Activated CD4-positive, alpha-beta T cell treated with anti-CD3 and anti-CD28 coated beads, Interleukin-2, amount 50 U/mL, for 24 hours (primary cell): ENCODE measurements around the gene CYSLTR1.
"Not testable (repeated sequence)": the region's sequence is repeated elsewhere in the genome, so short reads cannot be mapped to it uniquely, and the experiment has no call there.

Experiments
- DNase-seq, 2 donors: peaks; one replicate each; pipeline ENCODE4 v3.0.0-alpha.2; 2020; ENCODE audit warnings: low read depth in 1 of 2, low spot score in 1 of 2

CYSLTR1 gene

GRCh38 chrX:78226047-78226446 lies 101.4 kb downstream of the CYSLTR1 start:
- DNase-seq = not testable (repeated sequence)
